SK-N-SH treated with all-trans-retinoic acid at 6 μM for 48 hours (cell line): ENCODE measurements around the gene PTPRG.

Experiments used
- ARNTL ChIP-seq: fragments of 450-650 bp; formaldehyde crosslinking; IDR thresholded peaks from 2 replicates; pipeline ENCODE4 v1.5.0; 2020; ENCODE audit warnings: low read depth, mild to moderate bottlenecking, moderate library complexity, borderline replicate concordance
- BACH2 ChIP-seq: fragments of 250-450 bp; sonication (Bioruptor Pico); IDR thresholded peaks from 2 replicates; pipeline ENCODE4 v1.9.0; 2021; ENCODE audit warnings: mild to moderate bottlenecking, borderline replicate concordance
- CREB5 ChIP-seq: fragments of 250-450 bp; sonication (Bioruptor Pico); IDR thresholded peaks from 2 replicates; pipeline ENCODE4 v1.5.1; 2020; ENCODE audit warnings: low read depth, mild to moderate bottlenecking, moderate library complexity
- CSDC2 ChIP-seq: fragments of 250-450 bp; sonication (Bioruptor Pico); IDR thresholded peaks from 2 replicates; pipeline ENCODE4 v1.5.0; 2020; ENCODE audit warnings: mild to moderate bottlenecking, moderate library complexity
- OSR1 ChIP-seq: fragments of 250-450 bp; sonication (Bioruptor Pico); IDR thresholded peaks from 2 replicates; pipeline ENCODE4 v1.8.0; 2022; ENCODE audit warnings: moderate library complexity, mild to moderate bottlenecking, inconsistent platforms
- PPARA ChIP-seq: fragments of 250-450 bp; sonication (Bioruptor Pico); IDR thresholded peaks from 2 replicates; pipeline ENCODE4 v1.5.0; 2020; ENCODE audit warnings: mild to moderate bottlenecking, borderline replicate concordance
- RARB ChIP-seq: fragments of 250-450 bp; sonication (Bioruptor Pico); IDR thresholded peaks from 2 replicates; pipeline ENCODE4 v1.8.0; 2021; ENCODE audit warnings: mild to moderate bottlenecking, moderate library complexity
- ZFP3 ChIP-seq: fragments of 250-450 bp; sonication (Bioruptor Pico); IDR thresholded peaks from 2 replicates; pipeline ENCODE4 v1.5.0; 2020; ENCODE audit warnings: mild to moderate bottlenecking, moderate library complexity
- ZFP30 ChIP-seq: fragments of 450-650 bp; formaldehyde crosslinking; IDR thresholded peaks from 2 replicates; pipeline ENCODE4 v1.5.0; 2022; ENCODE audit warnings: mild to moderate bottlenecking, moderate library complexity
- ZNF565 ChIP-seq: fragments of 450-650 bp; formaldehyde crosslinking; conservative IDR thresholded peaks from 2 replicates; pipeline ENCODE4 v1.5.0; 2020; ENCODE audit warnings: low read depth, mild to moderate bottlenecking, moderate library complexity
- ZNF70 ChIP-seq: fragments of 450-650 bp; formaldehyde crosslinking; IDR thresholded peaks from 2 replicates; pipeline ENCODE4 v1.5.0; 2020; ENCODE audit warnings: mild to moderate bottlenecking, moderate library complexity
- ZNF8 ChIP-seq: fragments of 450-650 bp; formaldehyde crosslinking; IDR thresholded peaks from 2 replicates; pipeline ENCODE4 v1.5.0; 2020; ENCODE audit warnings: mild to moderate bottlenecking, moderate library complexity
- TF ChIP-seq, protein P1 (sequence below): fragments of 250-450 bp; sonication (Bioruptor Pico); IDR thresholded peaks from 2 replicates; pipeline ENCODE4 v1.5.1; 2021; ENCODE audit warnings: mild to moderate bottlenecking, moderate library complexity
- TF ChIP-seq, protein P2 (sequence below): fragments of 250-450 bp; sonication (Bioruptor Pico); IDR thresholded peaks from 2 replicates; pipeline ENCODE4 v1.5.0; 2020; ENCODE audit warnings: mild to moderate bottlenecking, moderate library complexity

GRCh38 chr3:61541694-61542093 is 19.7 kb upstream of the PTPRG start:
- no peak for TF ChIP-seq CREB5
- TF ChIP-seq, protein P1, sequence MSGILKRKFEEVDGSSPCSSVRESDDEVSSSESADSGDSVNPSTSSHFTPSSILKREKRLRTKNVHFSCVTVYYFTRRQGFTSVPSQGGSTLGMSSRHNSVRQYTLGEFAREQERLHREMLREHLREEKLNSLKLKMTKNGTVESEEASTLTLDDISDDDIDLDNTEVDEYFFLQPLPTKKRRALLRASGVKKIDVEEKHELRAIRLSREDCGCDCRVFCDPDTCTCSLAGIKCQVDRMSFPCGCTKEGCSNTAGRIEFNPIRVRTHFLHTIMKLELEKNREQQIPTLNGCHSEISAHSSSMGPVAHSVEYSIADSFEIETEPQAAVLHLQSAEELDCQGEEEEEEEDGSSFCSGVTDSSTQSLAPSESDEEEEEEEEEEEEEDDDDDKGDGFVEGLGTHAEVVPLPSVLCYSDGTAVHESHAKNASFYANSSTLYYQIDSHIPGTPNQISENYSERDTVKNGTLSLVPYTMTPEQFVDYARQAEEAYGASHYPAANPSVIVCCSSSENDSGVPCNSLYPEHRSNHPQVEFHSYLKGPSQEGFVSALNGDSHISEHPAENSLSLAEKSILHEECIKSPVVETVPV = no peak
- TF ChIP-seq ZNF8 = no peak
- no peak for TF ChIP-seq CSDC2
- no peak for TF ChIP-seq RARB (CRISPR knock-in tag)
- TF ChIP-seq OSR1 (CRISPR knock-in tag) = no peak
- TF ChIP-seq ZFP3 (CRISPR knock-in tag) = no peak
- no peak for TF ChIP-seq PPARA (CRISPR knock-in tag)
- TF ChIP-seq ZFP30 (CRISPR knock-in tag) = no peak
- no peak for TF ChIP-seq ARNTL (CRISPR knock-in tag)
- no peak for TF ChIP-seq BACH2 (CRISPR knock-in tag)
- TF ChIP-seq ZNF70 (CRISPR knock-in tag) = no peak
- no peak for TF ChIP-seq ZNF565 (CRISPR knock-in tag)
- TF ChIP-seq, protein P2, sequence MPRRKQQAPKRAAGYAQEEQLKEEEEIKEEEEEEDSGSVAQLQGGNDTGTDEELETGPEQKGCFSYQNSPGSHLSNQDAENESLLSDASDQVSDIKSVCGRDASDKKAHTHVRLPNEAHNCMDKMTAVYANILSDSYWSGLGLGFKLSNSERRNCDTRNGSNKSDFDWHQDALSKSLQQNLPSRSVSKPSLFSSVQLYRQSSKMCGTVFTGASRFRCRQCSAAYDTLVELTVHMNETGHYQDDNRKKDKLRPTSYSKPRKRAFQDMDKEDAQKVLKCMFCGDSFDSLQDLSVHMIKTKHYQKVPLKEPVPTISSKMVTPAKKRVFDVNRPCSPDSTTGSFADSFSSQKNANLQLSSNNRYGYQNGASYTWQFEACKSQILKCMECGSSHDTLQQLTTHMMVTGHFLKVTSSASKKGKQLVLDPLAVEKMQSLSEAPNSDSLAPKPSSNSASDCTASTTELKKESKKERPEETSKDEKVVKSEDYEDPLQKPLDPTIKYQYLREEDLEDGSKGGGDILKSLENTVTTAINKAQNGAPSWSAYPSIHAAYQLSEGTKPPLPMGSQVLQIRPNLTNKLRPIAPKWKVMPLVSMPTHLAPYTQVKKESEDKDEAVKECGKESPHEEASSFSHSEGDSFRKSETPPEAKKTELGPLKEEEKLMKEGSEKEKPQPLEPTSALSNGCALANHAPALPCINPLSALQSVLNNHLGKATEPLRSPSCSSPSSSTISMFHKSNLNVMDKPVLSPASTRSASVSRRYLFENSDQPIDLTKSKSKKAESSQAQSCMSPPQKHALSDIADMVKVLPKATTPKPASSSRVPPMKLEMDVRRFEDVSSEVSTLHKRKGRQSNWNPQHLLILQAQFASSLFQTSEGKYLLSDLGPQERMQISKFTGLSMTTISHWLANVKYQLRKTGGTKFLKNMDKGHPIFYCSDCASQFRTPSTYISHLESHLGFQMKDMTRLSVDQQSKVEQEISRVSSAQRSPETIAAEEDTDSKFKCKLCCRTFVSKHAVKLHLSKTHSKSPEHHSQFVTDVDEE (CRISPR knock-in tag) = no peak
